Measurements from ENCODE around the gene FAM114A1.

The FAM114A1 gene

GRCh38 chr4:38859501-38859900 lies 8.1 kb upstream of the FAM114A1 start:
- DNase-seq (ENCODE audit: low read depth) = no peak

- DNase-seq (ENCODE audit: low read depth) = no peak
These were observed 6.7 kb upstream of the FAM114A1 start for GRCh38 chr4:38860788-38861424.

- DNase-seq (ENCODE audit: low read depth) = no peak
These were observed 5.8 kb upstream of the FAM114A1 start for GRCh38 chr4:38861791-38862190.

GRCh38 chr4:38865445-38865844 lies 2.2 kb upstream of the FAM114A1 start:
- no peak for DNase-seq (ENCODE audit: low read depth)

- DNase-seq (ENCODE audit: low read depth) = no peak
These were observed 581 bp upstream of the FAM114A1 start for GRCh38 chr4:38866973-38867477.

GRCh38 chr4:38868059-38868960 lies 704 bp downstream of the FAM114A1 start:
- DNase-seq (ENCODE audit: low read depth) = no peak

GRCh38 chr4:38869511-38869910 lies 1.9 kb downstream of the FAM114A1 start:
- DNase-seq (ENCODE audit: low read depth) = no peak

GRCh38 chr4:38870098-38870808 lies 2.6 kb downstream of the FAM114A1 start:
- DNase-seq (ENCODE audit: low read depth) = no peak

- no peak for DNase-seq (ENCODE audit: low read depth)
These were observed 4.0 kb downstream of the FAM114A1 start for GRCh38 chr4:38871593-38871992.

GRCh38 chr4:38872620-38873019 lies 5.0 kb downstream of the FAM114A1 start:
- peak; percentile 46 for DNase-seq (ENCODE audit: low read depth)

- DNase-seq (ENCODE audit: low read depth) = no peak
These were observed 5.8 kb downstream of the FAM114A1 start for GRCh38 chr4:38873290-38873944.

- no peak for DNase-seq (ENCODE audit: low read depth)
These were observed 9.0 kb downstream of the FAM114A1 start for GRCh38 chr4:38876636-38877035.

- DNase-seq (ENCODE audit: low read depth) = no peak
These were observed 16.6 kb downstream of the FAM114A1 start for GRCh38 chr4:38884254-38884653.

- peak; percentile 75 for DNase-seq (ENCODE audit: low read depth)
These were observed 21.5 kb downstream of the FAM114A1 start for GRCh38 chr4:38889143-38889542.

GRCh38 chr4:38891051-38891983 lies 23.7 kb downstream of the FAM114A1 start:
- no peak for DNase-seq (ENCODE audit: low read depth)

- DNase-seq (ENCODE audit: low read depth) = no peak
These were observed 26.8 kb downstream of the FAM114A1 start for GRCh38 chr4:38894322-38894982.

- no peak for DNase-seq (ENCODE audit: low read depth)
These were observed 29.3 kb downstream of the FAM114A1 start for GRCh38 chr4:38896940-38897339.

GRCh38 chr4:38898245-38898644 lies 30.6 kb downstream of the FAM114A1 start:
- no peak for DNase-seq (ENCODE audit: low read depth)

GRCh38 chr4:38902221-38902620 lies 34.6 kb downstream of the FAM114A1 start:
- DNase-seq (ENCODE audit: low read depth) = no peak

- DNase-seq (ENCODE audit: low read depth) = peak; percentile 10
These were observed 35.1 kb downstream of the FAM114A1 start for GRCh38 chr4:38902695-38903094.
